Measurements from ENCODE around the gene STUM.
"Not testable (repeated sequence)": the region's sequence is repeated elsewhere in the genome, so short reads cannot be mapped to it uniquely, and the experiment has no call there.

STUM gene, protein sequence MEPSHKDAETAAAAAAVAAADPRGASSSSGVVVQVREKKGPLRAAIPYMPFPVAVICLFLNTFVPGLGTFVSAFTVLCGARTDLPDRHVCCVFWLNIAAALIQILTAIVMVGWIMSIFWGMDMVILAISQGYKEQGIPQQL

GRCh38 chr1:226548256-226549093, at the start of gene STUM:
STUM (plus strand) TSS chr1:226548764; CDS start chr1:226548905, 141 bp downstream.
- DNase-seq (ENCODE audit: low read depth), result no peak

GRCh38 chr1:226499699-226500098, 48.9 kb upstream of the STUM start:
- not testable (repeated sequence) for DNase-seq (ENCODE audit: low read depth)

DNA sequence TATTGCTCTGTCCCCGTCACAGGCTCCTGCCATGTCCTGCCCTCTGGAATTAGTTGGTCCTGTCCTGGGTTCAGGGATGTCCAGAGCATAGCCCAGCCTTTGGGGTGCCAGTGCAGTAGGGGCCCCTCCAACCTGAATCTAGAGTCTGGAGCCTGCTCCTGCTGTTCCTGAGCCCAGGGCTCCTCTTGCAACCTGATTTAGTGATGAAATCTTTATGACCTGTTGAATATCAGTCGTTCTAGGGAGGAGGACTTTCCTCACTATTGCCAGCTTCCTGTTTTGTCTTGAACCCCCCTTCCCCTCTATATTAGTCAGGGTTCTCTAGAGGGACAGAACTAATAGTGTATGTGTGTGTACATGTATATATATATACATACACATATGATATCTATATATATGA, 42.5 kb upstream of the STUM start:
- DNase-seq (ENCODE audit: low read depth), result no peak

- no peak for DNase-seq (ENCODE audit: low read depth)
Observed at GRCh38 chr1:226506921-226507320, 41.6 kb upstream of the STUM start.

DNA sequence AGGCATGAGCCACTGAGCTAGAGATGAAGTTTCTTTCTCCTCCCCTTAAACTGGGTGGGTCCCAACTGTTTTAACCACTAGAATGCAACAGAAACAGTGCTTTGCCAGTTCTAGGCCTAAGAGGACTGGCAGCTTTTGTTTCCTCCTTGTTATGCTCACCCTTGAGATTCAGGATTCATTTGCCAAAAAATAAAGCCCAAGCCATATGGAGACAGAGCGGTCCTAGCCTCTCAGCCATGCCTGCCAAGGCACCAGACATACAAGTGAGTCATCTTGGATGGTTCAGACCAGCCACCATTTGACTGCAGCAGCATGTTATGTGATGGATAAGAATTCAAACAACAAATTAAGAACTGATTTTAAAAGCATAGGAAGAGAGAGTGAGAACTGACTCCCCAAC, 38.1 kb upstream of the STUM start:
- DNase-seq (ENCODE audit: low read depth), result no peak

- no peak for DNase-seq (ENCODE audit: low read depth)
Observed at GRCh38 chr1:226511296-226511695, 37.3 kb upstream of the STUM start.

GRCh38 chr1:226512076-226512728, 36.4 kb upstream of the STUM start:
- no peak for DNase-seq (ENCODE audit: low read depth)

DNA sequence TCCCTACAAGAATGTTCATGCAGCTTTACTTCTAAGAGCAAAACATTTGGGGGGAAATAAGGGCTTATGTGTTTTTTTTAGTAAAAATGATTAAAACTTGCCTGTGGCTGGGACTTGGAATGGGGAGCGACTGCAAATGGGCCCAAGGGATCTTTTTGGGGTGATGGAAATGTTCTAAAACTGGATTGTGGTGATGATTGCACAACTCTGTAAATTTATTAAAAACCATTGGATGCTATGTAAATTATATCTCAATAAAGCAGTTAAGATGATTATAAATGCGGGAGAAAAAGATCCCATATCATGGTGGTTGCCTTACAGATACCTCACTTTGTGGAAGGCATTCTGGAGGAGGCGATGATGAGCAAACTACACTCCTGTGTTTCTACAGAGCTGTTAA, 30.2 kb upstream of the STUM start:
- DNase-seq (ENCODE audit: low read depth), result no peak

DNA sequence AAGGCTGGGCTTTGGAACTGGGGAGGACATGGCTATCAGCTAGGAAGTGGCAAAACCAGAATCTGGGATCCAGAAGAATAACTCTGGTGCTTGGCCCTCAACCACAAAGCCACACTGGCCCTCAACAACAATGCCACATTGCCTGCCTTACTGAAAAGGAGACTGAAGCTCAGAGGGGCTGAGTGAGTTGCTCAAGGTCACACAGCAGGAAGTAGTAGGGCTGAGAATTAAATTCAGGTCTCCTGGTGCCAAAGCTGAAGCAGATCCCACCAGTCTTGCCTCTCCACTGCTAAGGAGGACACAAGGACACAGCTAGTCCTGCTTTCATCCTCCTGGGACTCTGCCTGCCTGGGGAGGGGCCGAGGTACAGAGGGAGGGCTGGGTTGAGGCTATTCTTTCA, 29.4 kb upstream of the STUM start:
- DNase-seq (ENCODE audit: low read depth), result no peak

- DNase-seq (ENCODE audit: low read depth), result no peak
Observed at GRCh38 chr1:226519716-226520598, 28.6 kb upstream of the STUM start.

DNA sequence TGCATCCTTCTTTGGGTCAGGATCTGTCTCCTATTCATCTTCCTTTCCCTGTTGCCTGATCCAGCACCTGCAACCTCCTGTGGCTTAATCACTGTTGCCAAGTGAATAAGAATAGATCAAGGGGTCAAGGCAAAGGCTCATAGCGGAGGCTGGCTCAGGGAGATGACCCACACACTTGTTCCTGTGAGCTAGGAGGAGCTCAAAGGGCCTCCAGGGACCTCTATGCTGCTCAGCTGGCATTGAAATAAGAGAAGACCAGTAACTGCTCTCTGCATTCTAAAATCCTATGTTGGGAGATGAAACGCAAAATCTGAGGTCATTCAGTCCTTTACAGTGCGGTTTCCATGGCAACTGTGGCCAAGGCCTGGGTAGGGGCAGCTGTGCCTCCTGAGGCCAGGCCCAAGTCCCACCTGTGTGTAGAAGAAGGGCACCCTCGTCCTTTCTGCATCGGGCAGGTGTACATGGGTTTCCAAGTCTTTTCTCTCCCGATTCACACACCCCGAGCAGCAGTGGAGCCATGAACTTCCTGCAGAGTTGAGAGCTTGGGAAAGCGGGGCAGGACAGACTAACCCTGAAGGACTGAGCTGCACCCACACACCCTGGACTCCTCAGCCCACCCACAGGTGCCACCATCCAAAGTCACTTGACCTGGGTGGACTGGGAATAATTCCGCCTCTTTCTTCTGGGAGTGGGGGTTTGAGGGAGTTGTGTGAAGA, 27.8 kb upstream of the STUM start:
- no peak for DNase-seq (ENCODE audit: low read depth)

- no peak for DNase-seq (ENCODE audit: low read depth)
Observed at GRCh38 chr1:226523646-226524406, 24.7 kb upstream of the STUM start.

DNA sequence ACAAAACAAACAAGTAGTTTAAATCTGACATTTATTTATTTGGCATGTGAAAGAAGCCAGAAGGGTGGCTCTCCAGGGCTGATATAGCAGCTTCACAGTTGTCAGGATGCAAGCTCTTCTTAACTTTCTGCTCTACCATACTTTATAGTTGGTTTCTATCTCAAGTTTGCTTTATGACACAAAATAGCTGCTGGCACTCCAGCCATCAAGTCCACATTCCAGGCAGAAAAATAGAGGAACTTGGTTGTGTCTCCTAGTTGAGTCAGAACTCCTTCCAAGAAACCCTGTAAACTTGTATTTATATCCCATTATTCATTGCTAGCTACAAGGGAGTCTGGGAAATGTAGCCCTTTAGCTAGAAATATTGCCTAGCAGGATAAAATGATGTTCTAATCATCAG, 24.0 kb upstream of the STUM start:
- DNase-seq (ENCODE audit: low read depth), result no peak

DNA sequence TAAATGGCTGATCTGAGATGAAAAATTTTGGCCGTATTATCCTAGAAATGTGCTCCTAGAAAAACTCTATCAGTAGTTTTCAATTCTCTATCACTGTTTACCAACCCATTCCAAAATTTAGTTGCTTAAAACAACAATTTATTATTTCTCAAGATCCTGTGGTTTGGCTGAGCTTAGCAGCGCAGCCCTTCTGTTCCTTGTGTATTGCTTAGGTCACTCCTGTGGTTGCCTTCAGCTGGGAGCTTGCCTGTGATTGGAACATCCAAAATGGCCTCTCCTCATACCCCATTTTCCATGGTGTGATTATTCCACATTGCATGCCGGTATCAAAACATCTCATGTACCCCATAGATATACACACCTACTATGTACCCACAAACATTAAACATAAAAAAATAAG, 22.8 kb upstream of the STUM start:
- no peak for DNase-seq (ENCODE audit: low read depth)

DNA sequence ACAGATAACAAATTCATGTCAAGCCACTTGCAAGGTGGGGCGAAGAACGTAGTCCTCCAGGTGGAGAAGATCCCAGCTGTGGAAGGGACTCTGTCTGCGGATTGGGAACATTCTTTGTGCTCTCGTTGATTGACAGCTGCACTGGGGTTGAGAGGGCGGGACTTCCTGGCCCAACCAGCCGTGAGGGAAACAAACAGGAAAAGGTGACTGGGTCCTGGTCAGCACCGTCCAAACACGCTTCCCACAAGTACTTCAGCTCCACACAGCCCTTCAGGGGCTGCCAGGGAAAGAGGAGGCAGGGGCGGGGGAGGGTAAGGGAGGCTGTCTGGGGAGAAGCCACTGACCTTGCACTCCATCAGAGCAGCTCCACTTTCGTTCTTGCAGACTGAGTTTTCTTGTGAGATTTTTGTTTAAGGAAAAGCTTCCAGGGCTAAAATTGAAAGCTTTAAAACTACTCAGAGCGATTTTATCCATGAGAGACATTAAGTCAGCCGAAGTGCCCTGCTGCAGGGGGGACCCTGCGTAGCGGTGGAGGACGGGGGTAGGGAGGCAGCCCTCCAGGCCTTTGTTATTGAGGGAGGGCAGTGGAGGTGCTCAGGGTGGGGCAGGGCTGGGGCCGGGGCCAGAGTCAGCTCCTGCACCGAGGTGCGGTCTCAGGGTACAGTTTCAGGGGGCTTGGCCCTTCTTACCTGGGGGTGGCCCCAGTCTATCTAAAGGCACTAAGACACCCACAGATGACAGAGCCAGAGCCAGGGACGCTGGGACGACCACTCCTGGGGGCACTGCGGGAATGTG, 21.6 kb upstream of the STUM start:
- DNase-seq (ENCODE audit: low read depth), result no peak

DNA sequence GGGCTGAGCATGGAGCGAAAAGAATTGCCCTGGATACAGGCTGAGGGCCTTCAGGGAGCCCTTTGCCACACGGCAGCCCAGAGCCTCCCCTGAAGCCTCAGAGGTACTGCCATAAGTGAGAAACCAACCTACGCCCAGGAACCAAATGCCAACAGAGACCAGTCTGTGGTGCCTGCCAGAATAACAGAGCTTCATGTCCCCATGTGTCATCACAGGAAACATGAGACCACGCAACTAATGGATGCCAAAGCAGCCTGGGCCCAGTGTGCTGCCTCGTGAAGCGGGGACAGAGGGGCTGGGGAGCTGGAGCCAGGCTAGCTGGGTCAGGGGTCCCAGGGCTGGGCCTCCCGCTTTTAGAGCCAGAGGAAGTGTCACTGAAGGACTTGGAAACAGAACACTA, 18.7 kb upstream of the STUM start:
- DNase-seq (ENCODE audit: low read depth), result no peak

DNA sequence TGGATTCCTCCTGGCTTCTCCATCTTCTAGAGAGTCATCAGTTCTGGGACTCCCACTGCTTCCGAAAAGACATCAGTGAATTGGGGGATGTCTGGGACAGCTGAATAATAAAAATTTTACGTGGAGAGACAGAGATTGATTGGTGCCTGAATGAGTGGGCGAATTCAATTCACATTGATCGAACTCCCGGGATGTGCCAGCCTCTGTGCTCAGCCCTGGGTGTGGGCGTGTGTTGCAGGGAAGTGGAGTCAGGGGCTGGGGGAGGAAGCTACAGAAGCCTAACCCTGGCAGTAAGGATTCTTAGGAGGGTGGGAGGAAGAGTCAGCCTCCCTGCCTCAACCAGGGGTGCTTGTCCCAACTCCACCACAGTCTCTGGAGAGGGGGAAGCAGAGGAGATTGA, 18.0 kb upstream of the STUM start:
- no peak for DNase-seq (ENCODE audit: low read depth)

DNA sequence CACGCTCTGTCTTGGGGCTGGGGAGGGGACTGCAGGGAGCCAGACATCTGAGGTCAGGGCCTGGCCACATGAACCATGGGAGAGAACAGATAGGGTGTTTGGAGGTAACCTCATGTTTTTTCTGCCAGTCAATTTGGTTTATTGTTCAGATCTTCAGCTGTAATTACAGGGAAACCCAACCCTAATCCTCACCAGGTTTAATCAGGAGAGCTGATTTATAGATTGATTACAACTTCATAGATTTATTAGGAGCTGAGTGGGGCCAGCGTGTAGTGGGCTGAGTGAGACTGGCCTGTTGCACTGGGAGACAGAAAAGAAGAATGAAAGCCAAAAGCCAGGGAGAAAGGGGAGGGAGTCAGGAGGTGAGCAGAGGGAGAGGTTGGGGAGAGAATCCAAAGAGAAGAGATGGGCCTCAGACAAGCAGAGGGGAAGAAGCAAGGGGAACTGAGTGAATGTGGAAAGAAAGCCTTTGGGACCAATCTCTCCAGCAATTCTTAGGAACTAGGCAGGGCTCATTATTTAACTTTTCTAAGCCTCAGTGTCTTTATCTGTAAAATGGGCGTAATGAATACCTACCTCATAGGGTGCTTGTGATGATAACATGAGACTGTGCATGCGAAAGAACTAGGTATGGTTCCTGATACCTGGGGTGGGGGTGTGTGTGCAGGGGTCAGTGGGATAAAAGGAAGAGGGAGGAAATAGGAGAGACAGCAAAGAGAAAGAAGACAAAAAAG, 17.0 kb upstream of the STUM start:
- no peak for DNase-seq (ENCODE audit: low read depth)

DNA sequence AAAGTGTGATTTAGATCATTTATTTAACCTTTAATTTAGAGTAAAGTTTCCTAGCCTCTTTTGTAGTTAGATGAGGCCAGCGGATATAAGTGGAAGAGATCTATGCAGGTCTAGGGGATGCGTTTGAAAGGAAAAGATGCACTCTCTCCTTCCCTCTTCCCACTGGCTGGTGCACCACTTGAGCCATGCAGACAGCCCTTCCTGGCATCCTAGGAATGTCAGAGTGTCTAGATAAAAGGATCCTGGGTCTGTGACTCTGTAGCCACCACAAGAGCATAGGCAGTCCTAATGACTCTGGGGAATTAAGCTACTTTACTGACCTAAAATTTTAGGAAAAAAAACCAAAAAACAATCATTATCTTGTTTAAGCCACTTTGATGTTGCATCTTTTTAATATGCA, 16.0 kb upstream of the STUM start:
- no peak for DNase-seq (ENCODE audit: low read depth)
